ENCODE results near the gene RNF214.
A peak's percentile ranks its signal among the peaks of the same experiment; 100 is the strongest.
"Not testable (repeated sequence)": the region's sequence is repeated elsewhere in the genome, so short reads cannot be mapped to it uniquely, and the experiment has no call there.

The RNF214 gene

GRCh38 chr11:117315285-117316196 lies 83.1 kb downstream of the RNF214 start:
- DNase-seq (ENCODE audit: low read depth, low spot score), result peak; percentile 23

DNA sequence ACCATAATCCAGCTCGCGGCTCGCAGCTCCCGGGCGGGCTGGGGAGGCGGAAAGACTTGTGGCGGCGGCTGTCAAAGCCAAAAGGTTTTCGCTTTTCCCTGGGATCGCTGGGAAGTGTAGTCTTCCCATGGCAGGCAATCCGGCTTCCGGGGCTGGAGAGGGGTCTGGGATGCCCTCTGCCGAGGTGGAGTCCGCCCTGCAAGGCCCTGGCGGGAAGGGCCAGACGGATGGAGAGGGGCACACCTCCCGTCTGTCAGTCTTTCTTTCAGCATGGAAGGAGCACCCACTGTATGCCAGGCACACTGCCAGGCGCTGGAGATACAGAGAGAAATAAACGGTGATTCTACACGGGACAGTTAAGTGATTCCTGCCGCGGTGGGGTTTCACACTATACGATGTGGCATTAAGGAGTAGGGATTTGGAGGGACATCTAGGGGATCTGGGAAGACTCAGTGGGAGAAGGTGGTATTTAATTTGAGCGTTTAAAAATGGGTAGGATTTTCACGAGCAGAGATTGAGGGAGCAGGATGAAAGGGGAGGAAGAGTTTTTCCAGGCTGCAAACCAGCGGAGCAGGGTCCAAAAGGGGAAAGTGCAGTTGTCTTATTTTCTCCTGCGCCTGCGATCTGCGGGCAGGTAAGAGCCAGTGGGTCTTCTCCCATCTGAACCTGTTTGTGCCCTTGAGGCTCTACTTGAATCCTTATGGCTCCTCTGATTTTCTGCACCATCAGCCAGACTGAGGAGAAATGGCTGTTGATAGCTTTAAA lies 83.9 kb downstream of the RNF214 start, which contains the start of gene BACE1:
Gene BACE1, minus strand, starts transcription at position 60 of the 765 bp plus-strand sequence. CDS start 461 bp downstream, outside the sequence.
- DNase-seq (ENCODE audit: low read depth, low spot score), result peak; percentile 91

DNA sequence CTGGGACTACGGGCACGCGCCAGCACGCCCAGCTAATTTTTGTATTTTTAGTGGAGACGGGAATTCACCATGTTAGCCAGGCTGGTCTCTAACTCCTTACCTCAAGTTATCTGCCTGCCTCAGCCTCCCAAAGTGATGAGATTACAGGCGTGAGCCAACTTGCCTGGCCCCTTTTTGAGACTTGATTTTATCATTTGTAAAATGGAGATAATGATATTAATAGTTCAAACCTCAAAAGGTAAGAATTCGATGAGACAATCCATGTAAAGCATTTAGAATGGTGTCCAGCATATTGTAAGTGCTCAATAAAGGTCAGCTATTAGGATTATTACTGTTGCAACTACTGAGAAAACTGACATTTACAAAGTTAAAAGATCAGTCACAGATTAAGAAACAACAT lies 86.3 kb downstream of the RNF214 start:
- no peak for DNase-seq (ENCODE audit: low read depth, low spot score)

GRCh38 chr11:117319214-117319840 lies 86.9 kb downstream of the RNF214 start:
- DNase-seq (ENCODE audit: low read depth, low spot score), result no peak

DNA sequence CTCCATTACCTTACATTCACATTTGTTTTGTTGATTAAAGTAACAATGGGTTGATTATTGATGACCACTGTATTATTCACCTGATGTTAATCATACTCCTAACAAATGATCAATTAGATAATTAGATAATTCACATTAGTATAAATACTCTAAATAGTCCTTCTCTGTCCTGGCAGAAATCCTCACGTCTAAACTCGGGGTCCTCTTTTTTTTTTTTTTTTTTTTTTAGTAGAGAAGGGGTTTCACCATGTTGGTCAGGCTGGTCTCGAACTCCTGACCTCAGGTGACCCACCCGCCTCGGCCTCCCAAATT lies 94.7 kb downstream of the RNF214 start:
- DNase-seq (ENCODE audit: low read depth, low spot score), result not testable (repeated sequence)

- peak; percentile 96 for DNase-seq (ENCODE audit: low read depth, low spot score)
These were observed 95.3 kb downstream of the RNF214 start, which contains the start of gene CEP164 for GRCh38 chr11:117327567-117328374. TSS of gene CEP164 (plus strand) at chr11:117327854. CDS start at chr11:117338587, 10,733 bp downstream.

DNA sequence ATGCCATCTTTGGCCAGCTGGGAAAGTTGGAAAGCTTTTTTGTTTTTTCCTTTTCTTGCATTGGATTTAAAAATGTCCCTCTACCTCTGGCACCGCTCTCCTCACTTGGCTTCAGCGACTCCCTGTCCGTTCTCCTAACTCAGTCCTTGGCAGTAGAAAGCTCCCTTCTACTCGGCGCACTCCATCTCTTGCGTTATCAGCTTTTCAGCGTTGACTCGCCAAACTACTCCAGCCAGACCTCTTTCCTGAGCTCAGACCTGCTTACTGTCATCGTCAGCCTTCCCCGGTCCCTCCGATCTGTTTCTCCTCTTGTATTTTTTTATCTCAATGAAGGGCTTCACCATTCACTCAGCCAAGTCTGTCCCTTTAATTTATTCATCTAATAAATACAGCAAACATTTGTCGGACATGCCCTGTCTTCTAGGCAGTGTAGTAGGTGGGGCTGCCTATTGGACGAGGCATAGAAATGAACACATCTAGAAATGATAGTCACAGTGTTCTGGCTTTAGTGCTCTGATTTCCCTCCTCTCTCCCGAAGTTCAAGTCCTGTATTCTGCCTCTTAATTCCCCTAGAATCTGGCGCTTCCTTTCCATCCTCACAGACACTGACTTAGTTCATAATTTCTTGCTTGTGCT lies 96.0 kb downstream of the RNF214 start:
- peak; percentile 53 for DNase-seq (ENCODE audit: low read depth, low spot score)

- DNase-seq (ENCODE audit: low read depth, low spot score), result no peak
These were observed 100.4 kb downstream of the RNF214 start for GRCh38 chr11:117332843-117333242.

- DNase-seq (ENCODE audit: low read depth, low spot score), result no peak
These were observed 101.4 kb downstream of the RNF214 start for GRCh38 chr11:117333917-117334316.

- no peak for DNase-seq (ENCODE audit: low read depth, low spot score)
These were observed 102.4 kb downstream of the RNF214 start for GRCh38 chr11:117334896-117335295.

DNA sequence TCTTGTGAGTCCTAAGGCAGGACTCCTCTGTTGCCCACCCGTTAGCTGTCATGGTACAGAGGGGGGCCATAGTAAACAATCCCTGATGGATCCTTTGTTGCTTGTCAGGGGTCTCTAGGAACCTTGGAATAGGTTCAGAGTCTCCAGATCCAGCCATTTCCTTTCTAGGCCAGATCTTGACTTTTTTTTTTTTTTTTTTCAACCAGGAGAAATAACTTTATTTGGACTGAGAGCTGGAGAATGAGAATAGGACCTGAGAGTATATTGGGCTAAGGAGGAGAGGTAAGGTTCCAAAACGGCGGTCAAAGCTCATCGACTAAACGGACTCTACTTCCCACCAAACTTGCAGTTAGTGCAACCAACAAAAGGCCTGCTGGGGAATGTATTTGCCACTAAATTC lies 102.9 kb downstream of the RNF214 start:
- no peak for DNase-seq (ENCODE audit: low read depth, low spot score)
